ENCODE results near the gene TLR10.

The TLR10 gene

GRCh38 chr4:38730493-38730829 lies 52.3 kb downstream of the TLR10 start:
- no peak for DNase-seq (ENCODE audit: low spot score)

- DNase-seq (ENCODE audit: low spot score), result no peak
Measured at GRCh38 chr4:38728631-38729141, 54.1 kb downstream of the TLR10 start.

GRCh38 chr4:38724475-38724808 lies 58.3 kb downstream of the TLR10 start:
- no peak for DNase-seq (ENCODE audit: low spot score)

GRCh38 chr4:38723726-38724474 lies 58.9 kb downstream of the TLR10 start:
- no peak for DNase-seq (ENCODE audit: low spot score)

DNA sequence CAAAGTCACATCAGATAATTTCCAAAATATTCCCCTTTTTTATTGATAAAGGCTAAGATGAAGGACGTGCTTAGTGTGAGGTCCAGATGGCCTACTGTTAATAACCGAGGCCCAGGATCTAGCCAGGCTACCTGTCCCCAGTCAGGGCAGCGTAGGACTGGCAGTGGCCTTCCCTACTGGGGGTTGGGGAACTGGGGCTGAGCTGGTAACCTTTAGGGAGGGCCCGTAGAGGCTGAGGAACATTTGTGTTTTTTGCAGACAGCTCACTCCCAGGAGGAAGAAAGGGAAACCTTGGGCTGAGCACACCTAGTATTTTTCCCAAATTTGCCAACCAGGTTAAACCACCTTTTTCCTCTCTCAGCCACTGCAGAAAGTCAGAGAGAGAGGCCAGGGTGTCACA lies 59.7 kb downstream of the TLR10 start:
- no peak for DNase-seq (ENCODE audit: low spot score)

All from hepatic stellate cell (primary cell).